ENCODE results near the gene A1CF.

DNA sequence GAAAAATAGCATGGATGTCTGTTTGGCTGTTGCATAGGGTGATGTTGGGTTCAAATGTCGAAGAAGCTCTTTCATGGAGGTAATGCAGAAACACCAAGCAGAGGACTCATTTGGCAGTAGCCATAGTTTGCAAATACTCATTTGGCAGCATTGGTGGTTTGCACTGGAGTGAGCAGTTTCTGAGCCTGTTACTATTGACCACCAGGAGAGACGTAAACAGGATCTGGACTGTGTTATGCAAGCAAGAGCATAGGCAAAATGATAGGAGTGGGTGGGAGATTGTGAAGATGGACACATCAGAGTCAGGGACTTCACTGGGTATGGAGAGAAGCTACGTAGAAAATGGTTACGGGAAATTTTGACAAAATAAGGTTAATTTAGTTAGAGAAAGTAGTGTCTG is 22.9 kb upstream of the A1CF start:
- TF ChIP-seq, protein P1, sequence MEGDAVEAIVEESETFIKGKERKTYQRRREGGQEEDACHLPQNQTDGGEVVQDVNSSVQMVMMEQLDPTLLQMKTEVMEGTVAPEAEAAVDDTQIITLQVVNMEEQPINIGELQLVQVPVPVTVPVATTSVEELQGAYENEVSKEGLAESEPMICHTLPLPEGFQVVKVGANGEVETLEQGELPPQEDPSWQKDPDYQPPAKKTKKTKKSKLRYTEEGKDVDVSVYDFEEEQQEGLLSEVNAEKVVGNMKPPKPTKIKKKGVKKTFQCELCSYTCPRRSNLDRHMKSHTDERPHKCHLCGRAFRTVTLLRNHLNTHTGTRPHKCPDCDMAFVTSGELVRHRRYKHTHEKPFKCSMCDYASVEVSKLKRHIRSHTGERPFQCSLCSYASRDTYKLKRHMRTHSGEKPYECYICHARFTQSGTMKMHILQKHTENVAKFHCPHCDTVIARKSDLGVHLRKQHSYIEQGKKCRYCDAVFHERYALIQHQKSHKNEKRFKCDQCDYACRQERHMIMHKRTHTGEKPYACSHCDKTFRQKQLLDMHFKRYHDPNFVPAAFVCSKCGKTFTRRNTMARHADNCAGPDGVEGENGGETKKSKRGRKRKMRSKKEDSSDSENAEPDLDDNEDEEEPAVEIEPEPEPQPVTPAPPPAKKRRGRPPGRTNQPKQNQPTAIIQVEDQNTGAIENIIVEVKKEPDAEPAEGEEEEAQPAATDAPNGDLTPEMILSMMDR (IDR thresholded peaks at IDR 0.05; ENCODE audit: low read depth, low read length) = no peak
- TF ChIP-seq EZH2phosphoT487 (IDR thresholded peaks at IDR 0.05; ENCODE audit: low read depth) = no peak
